GM23338 (cell line): ENCODE measurements around the gene PAPPA.

Experiments
- CREB1 ChIP-seq: fragments of 250-450 bp; sonication (Bioruptor Pico); IDR thresholded peaks from 2 replicates; pipeline ENCODE4 v1.5.0; 2020; ENCODE audit warnings: low read depth, mild to moderate bottlenecking, moderate library complexity
- EZH2 ChIP-seq: fragments of 200-600 bp; sonication (generic); IDR thresholded peaks from one replicate; pipeline ENCODE4 v1.8.0; 2017; ENCODE audit warnings: antibody characterized with exemption, mild to moderate bottlenecking, low read depth; ENCODE audit not compliant: unreplicated experiment
- EZH2phosphoT487 ChIP-seq: fragments of 200-600 bp; sonication (generic); IDR thresholded peaks from one replicate; pipeline ENCODE4 v1.8.1; 2018; ENCODE audit warnings: antibody characterized with exemption; ENCODE audit not compliant: unreplicated experiment
- JUNB ChIP-seq: IDR thresholded peaks from one replicate; pipeline ENCODE4 v1.6.1; 2016; ENCODE audit warnings: antibody characterized with exemption; ENCODE audit not compliant: unreplicated experiment
- NANOG ChIP-seq: IDR thresholded peaks from 2 replicates; pipeline ENCODE4 v1.6.1; 2016; ENCODE audit warnings: antibody characterized with exemption, borderline replicate concordance
- POLR2AphosphoS5 ChIP-seq: IDR thresholded peaks from 2 replicates; pipeline ENCODE4 v1.6.1; 2016; ENCODE audit warnings: antibody characterized with exemption, low read depth
- ZNF114 ChIP-seq: fragments of 250-450 bp; sonication (Bioruptor Pico); IDR thresholded peaks from 2 replicates; pipeline ENCODE4 v1.5.0; 2020; ENCODE audit warnings: mild to moderate bottlenecking, moderate library complexity
- TF ChIP-seq, protein P1 (sequence below), 2 experiments: fragments of 200-600 bp in 1 of 2; sonication (generic) in 1 of 2; conservative IDR thresholded peaks; 2 replicates each; pipeline versions ENCODE4 v1.5.1 to v1.6.1; 2016 to 2017; ENCODE audit warnings: antibody characterized with exemption in 2 of 2, low read depth in 2 of 2, mild to moderate bottlenecking in 2 of 2, moderate library complexity in 1 of 2
- TF ChIP-seq, protein P2 (sequence below): IDR thresholded peaks from 2 replicates; pipeline ENCODE4 v1.6.1; 2016; ENCODE audit warnings: antibody characterized with exemption
- TF ChIP-seq, protein P3 (sequence below): IDR thresholded peaks from one replicate; pipeline ENCODE4 v1.6.1; 2018; ENCODE audit warnings: antibody characterized with exemption; ENCODE audit not compliant: unreplicated experiment

DNA sequence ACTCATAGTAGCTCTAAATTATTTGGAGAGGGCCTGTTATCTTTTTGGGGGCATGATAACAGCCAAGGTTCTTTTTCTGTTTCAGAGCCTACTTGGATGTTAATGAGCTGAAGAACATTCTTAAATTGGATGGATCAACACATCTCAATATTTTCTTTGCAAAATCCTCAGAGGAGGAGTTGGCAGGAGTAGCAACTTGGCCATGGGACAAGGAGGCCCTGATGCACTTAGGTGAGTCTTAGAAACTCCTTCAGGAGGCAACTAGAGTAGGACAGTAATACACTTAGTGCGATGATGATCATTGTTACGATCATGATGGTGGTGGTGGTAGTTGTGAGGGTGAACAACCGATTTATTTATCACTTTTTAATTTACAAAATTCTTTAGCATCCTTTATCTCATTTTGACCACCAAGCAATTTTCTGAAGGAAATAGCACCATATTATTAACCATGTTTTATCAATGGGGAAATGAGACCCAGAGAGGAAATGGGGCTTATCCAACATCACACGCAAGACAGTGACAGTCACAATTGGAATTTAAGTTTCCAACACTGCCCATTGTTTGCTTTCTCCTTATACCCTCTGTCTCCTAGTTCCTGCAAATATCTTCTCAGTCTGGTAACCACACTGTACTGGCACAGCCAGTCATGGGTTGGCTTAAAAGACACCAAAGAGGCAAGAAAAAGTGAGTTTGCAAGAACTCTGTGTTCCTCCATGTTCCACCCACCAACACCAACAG is 54.0 kb downstream of the PAPPA start:
- TF ChIP-seq, protein P1, sequence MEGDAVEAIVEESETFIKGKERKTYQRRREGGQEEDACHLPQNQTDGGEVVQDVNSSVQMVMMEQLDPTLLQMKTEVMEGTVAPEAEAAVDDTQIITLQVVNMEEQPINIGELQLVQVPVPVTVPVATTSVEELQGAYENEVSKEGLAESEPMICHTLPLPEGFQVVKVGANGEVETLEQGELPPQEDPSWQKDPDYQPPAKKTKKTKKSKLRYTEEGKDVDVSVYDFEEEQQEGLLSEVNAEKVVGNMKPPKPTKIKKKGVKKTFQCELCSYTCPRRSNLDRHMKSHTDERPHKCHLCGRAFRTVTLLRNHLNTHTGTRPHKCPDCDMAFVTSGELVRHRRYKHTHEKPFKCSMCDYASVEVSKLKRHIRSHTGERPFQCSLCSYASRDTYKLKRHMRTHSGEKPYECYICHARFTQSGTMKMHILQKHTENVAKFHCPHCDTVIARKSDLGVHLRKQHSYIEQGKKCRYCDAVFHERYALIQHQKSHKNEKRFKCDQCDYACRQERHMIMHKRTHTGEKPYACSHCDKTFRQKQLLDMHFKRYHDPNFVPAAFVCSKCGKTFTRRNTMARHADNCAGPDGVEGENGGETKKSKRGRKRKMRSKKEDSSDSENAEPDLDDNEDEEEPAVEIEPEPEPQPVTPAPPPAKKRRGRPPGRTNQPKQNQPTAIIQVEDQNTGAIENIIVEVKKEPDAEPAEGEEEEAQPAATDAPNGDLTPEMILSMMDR (conservative IDR thresholded peaks at IDR 0.05; ENCODE audit: low read depth in 2 of 2) = no peak
- TF ChIP-seq CREB1 (CRISPR knock-in tag) (no peak), POLR2AphosphoS5 (no peak), EZH2phosphoT487 (no peak), JUNB (no peak), EZH2 (no peak), ZNF114 (CRISPR knock-in tag) (no peak), NANOG (no peak)
- TF ChIP-seq, protein P2, sequence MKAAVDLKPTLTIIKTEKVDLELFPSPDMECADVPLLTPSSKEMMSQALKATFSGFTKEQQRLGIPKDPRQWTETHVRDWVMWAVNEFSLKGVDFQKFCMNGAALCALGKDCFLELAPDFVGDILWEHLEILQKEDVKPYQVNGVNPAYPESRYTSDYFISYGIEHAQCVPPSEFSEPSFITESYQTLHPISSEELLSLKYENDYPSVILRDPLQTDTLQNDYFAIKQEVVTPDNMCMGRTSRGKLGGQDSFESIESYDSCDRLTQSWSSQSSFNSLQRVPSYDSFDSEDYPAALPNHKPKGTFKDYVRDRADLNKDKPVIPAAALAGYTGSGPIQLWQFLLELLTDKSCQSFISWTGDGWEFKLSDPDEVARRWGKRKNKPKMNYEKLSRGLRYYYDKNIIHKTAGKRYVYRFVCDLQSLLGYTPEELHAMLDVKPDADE = no peak
- TF ChIP-seq, protein P3, sequence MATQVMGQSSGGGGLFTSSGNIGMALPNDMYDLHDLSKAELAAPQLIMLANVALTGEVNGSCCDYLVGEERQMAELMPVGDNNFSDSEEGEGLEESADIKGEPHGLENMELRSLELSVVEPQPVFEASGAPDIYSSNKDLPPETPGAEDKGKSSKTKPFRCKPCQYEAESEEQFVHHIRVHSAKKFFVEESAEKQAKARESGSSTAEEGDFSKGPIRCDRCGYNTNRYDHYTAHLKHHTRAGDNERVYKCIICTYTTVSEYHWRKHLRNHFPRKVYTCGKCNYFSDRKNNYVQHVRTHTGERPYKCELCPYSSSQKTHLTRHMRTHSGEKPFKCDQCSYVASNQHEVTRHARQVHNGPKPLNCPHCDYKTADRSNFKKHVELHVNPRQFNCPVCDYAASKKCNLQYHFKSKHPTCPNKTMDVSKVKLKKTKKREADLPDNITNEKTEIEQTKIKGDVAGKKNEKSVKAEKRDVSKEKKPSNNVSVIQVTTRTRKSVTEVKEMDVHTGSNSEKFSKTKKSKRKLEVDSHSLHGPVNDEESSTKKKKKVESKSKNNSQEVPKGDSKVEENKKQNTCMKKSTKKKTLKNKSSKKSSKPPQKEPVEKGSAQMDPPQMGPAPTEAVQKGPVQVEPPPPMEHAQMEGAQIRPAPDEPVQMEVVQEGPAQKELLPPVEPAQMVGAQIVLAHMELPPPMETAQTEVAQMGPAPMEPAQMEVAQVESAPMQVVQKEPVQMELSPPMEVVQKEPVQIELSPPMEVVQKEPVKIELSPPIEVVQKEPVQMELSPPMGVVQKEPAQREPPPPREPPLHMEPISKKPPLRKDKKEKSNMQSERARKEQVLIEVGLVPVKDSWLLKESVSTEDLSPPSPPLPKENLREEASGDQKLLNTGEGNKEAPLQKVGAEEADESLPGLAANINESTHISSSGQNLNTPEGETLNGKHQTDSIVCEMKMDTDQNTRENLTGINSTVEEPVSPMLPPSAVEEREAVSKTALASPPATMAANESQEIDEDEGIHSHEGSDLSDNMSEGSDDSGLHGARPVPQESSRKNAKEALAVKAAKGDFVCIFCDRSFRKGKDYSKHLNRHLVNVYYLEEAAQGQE = no peak
